GM19239 (cell line): Measurements from ENCODE around the gene GRM8.
A peak's percentile ranks its signal among the peaks of the same experiment; 100 is the strongest.
"Not testable (repeated sequence)": the region's sequence is repeated elsewhere in the genome, so short reads cannot be mapped to it uniquely, and the experiment has no call there.

Source experiments
- DNase-seq: peaks from one replicate; pipeline ENCODE4 v3.0.0; 2011; ENCODE audit warnings: low spot score; ENCODE audit not compliant: insufficient read length
- FAIRE-seq: peaks from 2 replicates; lab custom pipeline; 2011; peaks lifted over from hg19 to GRCh38; lab: Jason Lieb, UNC

Gene GRM8

DNA sequence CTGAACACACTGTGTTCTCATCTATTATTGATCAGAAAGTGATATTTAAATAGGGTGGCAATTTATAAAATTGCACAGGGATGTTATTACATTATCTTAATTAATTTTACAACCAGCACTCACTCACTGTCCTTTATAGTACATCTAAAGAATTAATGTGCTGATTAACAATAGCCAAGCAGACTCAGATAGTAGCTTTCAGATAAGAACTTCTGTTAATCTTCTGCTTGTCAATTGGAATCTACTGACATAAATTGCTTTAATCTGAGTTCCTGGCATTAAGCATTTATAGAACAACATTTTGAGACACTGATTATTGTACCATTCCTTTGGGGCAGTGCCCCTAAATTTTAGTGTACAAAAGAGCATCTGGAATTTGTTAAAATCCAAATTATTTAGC is 408.9 kb downstream of the GRM8 start:
- FAIRE-seq (no peak), DNase-seq (no peak)

DNA sequence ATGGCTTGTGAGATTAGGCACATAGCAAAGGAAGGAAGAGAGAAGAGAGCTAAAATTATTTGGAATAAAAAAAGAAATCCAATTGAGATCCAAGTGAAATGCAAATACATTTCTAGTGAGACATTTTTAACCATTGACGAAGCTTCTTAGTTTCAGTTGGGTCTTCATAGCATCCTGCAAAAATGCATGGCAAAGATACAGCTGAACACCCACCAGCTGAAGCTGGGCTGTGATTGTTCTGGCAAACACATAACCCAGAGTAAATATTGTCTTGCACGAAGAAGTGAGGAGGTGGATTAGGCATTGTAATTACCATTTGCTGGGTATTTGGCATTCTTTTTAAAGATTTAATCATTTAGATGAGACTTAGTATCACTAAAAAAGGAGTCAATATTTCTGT is 409.4 kb downstream of the GRM8 start:
- FAIRE-seq (no peak), DNase-seq (no peak)

DNA sequence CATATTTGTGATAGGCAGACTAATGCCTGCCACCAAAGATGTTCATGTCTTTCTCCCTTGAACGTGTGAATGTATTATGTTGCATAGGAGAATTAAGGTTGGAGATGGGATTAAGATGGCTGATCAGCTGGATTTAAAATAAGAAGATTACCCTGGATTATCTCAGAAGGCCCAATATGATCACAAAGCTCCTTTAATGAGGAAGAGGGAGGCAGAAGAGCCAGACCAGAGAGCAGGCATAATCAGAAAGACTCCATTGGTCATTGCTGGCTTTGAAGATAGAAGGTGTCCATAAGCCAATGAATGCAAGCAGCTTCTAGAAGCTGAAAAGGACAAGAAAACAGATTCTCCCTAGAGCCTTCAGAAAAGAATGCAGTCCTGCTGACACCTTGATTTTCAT is 410.3 kb downstream of the GRM8 start:
- FAIRE-seq = no peak
- no peak for DNase-seq

DNA sequence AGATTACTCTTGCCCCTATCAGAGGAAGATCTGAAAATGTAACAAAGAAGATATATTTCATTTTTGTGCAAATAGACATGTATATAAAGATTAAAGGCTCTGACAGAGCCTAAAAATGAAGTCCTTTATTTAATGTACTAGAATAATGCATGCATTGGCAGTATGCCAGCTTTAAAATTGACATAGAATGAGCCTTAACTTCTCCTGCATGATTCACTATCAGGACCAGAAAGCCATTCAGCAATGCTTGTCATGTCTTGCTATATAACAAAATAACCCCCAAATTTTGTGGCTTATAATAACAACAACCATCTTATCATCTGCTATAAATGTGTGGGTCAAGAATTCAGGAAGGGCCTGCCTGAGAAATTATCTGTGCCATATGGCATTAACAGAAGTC is 411.9 kb downstream of the GRM8 start:
- DNase-seq (no peak), FAIRE-seq (no peak)

DNA sequence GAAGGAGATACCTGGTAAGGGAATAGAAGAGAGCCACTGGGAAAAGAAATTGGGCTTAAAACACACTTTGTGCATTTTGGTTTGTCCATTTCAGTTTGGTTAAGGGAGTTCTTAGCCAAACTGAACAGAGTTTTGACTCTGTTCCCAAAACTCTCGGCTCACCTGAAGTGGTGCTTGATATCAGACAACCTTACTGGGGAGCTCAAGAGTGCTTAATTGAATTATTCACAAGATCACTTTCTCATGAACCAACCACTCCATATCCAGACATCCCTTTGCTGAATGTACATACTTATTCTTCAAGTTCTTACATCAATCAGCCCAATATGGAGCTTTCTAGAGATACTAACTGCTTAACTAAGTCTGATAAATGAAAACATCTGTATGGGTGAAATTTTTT is 413.1 kb downstream of the GRM8 start:
- FAIRE-seq (no peak), DNase-seq (no peak)

DNA sequence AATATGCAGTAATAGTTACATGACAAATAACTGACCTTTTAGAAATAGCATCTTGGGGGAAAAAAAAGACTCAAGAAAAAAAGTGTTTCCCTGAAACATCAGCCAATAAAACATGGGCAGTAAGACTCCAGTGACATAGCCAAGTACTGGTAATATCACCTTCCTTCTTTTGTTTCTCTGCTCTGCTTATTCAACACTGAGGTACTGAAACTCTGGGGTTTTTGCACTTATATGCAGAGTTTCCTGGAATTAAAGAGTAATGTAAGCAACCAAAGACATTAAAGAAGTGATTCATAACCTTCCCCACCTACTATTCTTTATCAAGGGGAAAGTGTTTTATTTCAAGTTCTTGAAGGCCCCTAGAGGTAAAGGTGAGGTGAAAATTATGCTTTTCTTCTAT is 414.5 kb downstream of the GRM8 start:
- FAIRE-seq (no peak), DNase-seq (no peak)

DNA sequence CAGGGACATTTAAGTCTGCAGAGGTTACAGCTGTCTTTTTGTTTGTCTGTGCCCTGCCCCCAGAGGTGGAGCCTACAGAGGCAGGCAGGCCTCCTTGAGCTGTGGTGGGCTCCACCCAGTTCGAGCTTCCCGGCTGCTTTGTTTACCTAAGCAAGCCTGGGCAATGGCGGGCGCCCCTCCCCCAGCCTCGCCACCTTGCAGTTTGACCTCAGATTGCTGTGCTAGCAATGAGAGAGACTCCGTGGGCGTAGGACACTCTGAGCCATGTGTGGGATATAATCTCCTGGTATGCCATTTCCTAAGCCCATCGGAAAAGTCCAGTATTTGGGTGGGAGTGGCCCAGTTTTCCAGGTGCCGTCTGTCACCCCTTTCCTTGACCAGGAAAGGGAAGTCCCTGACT is 421.5 kb downstream of the GRM8 start:
- FAIRE-seq, DNase-seq: not testable (repeated sequence)

DNA sequence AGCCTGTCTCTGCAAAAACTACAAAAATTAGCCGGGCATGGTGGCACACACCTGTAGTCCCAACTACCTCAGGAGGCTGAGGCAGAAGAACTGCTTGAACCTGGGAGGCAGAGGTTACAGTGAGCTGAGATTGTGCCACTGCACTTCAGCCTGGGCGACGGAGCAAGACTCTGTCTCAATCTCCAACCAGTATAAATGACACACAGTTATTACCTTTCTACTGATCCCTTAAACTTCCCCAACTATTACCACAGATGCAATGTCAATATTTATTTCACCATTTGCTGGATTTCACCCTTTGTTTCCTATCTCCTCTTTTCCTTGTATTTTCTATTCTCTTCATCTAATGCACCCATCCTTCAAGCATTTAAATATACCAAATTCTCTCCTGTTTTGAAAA is 431.8 kb downstream of the GRM8 start:
- FAIRE-seq (no peak), DNase-seq (no peak)

DNA sequence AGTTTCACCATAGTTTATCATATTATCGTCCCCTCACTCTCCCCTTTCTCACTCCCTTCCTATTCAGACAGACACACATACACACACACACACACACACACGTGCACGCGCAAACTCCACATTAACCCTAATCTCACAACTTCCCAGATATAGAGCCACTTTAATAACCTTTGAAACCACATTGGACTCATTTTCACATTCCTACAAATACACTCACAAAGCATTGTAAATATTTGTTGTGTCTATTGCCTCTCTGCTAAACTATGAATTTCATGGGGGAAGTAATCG is 433.6 kb downstream of the GRM8 start:
- DNase-seq (no peak), FAIRE-seq (no peak)

DNA sequence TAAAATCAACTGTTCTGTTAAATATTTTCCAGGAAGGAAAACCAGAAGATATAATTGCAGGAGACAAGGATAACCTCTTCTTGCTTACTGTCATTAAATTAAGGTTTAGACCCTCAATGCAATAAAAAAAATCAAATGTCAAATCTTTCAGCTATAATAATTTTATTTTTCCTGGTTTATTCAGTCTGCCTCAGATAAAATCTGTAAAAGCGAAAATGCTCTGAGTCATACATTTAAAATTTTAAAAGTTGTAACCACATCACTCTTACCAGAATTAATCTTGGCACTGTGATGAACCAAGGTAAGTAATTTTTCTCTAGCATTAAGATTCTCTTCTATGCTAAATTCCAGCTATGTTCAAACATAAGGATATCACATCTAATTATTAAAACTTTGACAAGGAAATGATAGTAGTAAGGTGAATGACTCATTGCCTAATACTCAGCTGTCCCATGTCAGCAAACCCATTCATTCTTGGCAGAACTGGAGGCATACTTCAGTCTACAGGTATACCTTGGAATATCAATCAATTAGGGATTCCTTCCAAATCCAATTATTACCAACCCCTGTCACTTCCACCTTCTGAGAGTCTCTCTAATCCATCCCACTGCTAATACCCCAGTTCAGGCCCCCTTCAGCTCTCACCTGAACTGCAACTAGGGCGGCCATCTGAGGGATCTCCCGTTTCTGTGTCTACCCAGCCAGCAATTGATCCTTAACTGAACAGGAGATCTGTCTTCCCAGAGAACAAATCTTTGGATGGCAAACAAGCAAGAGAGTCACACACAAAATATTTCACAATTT is 434.1 kb downstream of the GRM8 start:
- FAIRE-seq = no peak
- DNase-seq = no peak

DNA sequence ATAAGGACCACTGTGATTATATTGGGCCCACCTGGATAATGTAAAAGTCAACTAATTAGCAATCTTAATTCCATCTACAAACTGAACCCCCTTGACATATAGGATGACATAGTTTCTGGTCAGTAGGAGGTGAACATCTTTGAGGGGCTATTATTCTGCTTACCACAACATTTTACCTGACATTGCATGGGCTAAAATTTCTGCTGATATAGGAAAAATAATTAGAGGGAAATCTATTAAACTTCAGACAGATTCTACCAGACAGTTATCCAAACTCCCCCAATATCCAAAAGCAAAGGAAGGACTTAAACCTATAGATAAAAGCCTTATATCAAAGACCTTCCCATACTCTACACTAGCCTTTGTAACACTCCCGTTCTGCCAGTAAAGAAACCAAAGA is 443.6 kb downstream of the GRM8 start:
- FAIRE-seq (no peak), DNase-seq (no peak)

DNA sequence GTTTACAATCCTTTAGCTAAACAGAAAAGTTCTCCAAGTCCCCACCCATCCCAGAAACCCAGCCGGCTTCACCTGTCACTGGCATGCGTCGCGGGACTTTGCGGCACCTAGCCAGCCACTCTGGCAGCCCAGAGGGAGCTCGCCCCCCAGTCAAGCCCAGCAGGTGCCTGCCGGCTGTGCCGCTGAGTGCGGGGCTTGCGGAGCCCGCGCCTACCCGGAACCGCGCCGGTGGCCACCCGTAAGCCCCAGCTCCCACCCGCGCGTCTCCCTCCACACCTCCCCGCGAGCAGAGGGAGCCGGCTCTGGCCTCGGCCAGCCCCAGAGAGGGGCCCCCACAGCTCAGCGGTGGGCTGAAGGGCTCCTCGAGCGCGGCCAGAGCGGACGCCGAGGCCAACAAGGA is 446.1 kb downstream of the GRM8 start:
- DNase-seq (no peak), FAIRE-seq (no peak)

DNA sequence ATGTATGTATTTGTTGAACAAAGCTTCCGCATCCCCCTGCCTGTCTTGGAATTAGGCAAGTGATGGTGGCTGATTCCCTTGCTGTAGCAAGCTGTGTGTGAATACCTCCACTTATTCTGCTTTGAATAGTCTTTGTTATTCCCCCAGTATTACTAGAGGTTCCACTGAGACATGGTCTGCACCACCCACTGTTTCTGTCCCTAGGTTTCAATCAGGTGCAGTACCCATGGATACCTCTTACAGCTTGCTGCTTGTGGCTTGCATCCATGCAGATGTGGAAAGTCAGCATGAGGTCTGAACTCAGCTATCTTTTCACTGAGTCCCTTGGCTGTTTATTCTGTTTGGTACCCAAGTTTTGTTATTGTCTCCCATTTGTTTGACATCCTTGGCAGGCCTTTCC is 447.4 kb downstream of the GRM8 start:
- no peak for FAIRE-seq
- no peak for DNase-seq

DNA sequence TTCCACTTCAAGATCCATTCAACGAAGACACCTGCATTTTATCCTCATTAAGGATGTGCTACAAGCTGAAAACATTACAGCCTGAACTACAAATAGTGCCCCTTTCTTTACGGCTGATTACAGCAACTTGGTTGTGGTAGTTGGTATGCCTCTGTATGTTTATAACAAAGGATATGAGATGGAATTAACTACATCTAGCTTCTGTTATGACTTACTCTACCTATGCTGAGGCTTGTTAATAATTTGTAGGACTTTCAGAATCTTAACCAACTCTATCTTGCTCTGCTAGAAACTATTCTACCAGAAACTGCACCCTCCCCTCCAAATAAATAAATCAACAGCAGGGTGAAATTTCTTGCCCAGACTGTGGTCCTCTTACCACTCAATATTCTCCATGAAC is 448.1 kb downstream of the GRM8 start:
- DNase-seq (no peak), FAIRE-seq (no peak)

DNA sequence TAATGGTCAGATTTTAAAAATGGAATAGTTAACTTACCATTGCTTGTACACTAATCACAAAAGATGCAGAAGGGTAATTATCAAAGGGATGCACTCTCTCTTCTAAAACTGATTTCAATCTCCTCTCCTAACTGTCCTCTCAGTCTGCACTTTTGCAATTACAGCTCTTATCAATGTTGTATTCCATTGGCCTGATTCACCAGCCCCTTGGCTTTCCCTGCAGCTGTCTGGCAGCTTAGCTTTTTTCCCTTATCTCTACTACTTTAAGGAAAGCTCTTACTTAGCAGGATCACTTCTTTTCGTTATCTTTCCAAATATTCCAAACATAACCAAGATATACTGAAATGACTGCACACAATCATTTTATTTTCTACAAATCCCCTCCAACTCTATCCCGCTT is 448.8 kb downstream of the GRM8 start:
- FAIRE-seq = no peak
- no peak for DNase-seq

DNA sequence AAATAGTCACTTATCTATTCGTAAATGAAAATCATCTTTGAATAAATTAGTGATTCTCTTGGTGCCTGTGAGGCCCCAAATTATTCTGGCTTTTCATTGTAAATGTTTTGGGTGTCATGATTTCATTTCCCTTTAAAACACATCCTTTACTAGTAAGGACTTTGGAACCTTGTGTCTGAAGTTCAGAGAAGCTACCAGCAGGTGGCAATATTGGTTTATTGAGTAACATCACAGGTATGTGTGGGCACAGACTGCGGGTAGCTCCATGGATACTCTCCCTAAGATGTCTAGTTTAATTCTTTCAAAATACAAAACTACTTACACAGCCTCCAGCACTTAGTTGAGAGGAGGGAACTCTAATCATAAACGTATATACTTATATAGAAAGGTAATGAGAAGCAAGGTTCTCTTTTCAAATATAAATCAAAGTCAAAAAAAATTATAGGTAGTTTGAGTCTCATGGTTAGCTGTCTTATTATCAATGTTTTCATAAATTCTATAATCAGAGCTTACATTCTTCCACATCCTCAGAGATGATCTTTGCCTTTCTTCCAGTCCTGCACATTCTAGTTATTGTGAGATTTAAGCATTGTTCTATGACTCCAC is 449.6 kb downstream of the GRM8 start:
- DNase-seq (peak; percentile 23), FAIRE-seq (peak; percentile 84)

DNA sequence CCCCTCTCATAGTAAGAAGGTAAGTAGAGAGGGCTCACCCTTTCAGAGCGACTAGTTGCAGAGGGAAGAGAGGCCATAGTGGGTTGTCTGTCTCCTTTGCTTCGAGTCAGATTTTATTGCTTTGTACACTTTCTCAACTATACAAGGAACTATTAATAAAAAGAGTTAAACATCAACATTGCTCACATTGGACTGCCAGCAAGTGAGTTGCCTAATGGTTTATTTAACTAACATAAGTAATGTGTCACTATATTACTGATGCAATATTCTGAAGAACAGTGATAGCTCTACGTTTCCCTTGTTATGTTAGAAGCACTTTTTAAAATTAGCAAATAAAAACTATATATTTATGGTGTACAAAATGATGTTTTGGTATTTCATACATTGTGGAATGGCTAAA is 451.0 kb downstream of the GRM8 start:
- DNase-seq = no peak
- FAIRE-seq = no peak

DNA sequence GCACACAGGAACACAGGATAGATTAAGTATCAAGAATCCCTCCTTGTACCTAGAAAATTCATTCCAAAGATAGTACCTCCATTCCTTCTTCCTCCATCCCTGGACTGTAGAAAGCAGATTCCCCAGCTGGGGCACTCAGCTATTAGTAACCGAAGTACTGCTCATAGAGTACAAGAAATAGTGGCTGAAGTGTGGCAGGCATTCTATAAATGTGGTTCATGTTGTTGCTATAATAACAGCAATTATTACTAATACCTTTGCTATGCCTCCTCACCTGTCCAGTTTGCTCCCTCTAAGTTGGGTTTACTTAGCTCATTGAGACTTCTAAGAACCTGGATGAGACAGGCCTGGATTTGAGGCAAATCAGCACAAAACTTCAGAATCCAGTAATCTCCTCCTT is 453.2 kb downstream of the GRM8 start:
- no peak for FAIRE-seq
- DNase-seq = no peak

DNA sequence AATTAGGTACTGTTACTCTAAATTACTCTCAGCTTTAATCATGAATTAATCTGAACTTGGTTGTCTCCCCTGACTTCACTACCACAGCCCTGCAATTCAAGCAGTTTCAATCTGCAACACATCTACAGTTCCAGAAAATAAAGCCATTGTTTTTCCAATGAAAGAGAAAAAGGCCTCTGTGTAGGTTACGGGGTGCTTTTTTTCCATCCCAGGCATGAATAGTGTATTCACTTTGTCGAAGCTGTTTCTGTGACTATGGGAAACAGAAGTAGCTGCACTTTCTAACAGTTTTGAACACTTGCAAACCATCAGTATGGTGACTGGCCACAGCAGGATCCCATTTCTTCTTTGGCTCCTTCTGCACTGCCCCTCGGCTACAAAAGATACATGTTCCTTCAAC is 460.2 kb downstream of the GRM8 start:
- no peak for FAIRE-seq

DNA sequence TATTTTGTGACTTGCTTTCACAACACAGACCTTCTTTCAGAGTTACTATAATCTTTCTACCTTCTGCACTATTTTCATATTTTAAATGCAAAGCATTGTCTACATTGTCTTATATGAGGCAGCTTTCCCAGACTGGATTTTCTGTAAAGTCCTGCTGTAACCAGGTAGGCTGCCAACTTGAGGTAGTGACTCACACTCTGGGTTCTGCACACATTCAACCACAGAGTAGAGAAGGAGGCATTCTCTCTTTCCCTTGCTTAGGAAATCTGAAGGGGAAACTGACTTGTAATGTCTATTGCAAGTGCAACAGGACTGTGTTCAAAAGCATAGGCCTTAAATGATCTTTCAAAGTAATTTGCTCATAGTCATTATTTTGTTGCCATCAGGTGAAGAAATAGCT is 461.4 kb downstream of the GRM8 start:
- FAIRE-seq = peak; percentile 60
- DNase-seq = no peak

More for the DNA sequence above, 460.2 kb downstream of the GRM8 start:
- DNase-seq = no peak

DNA sequence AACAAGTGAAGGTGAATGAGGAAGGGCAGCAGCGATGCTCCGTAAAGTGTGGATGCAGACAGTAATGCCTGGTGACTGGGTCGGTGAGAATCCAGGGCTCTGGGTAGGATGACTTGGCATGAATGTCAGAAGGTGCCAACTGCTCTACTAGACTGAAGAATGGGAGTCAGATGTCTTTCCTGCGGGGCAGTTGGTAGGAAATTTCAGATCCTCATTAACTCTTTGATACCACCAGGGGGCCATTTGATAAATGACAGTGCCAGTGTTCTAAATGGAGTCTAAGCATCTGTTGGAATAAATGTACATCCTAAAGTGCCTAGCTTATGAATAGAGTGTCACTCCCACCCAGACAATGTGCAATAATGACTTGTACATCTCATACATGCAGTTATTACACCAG is 462.0 kb downstream of the GRM8 start:
- DNase-seq (no peak), FAIRE-seq (no peak)

DNA sequence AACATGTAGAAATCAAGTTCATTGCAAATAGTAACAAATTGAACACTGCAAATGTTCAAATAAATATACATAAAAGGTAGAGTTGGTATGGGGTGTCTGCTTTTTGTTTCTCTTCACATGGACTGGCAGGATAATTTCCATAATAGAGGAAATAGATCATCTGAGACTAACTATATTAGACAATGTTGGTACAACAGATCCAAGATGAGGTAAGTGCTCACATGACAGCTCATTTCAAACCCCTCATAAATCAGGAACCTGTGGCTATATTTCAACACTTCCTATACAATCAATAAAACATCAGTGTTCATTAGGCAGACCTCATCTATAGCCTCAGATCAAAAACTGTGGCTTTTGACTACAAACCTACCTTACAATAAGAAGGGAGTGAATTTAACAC is 469.1 kb downstream of the GRM8 start:
- no peak for FAIRE-seq
- no peak for DNase-seq
